ENCODE results near the gene GPBP1.
"Not testable (repeated sequence)": the region's sequence is repeated elsewhere in the genome, so short reads cannot be mapped to it uniquely, and the experiment has no call there.

GPBP1 gene

GRCh38 chr5:57173319-57174127 lies at the start of gene GPBP1:
GPBP1 (plus strand) TSS chr5:57174059; CDS start chr5:57214131, 40,072 bp downstream.
- DNase-seq: peak; percentile 98 to 99

GRCh38 chr5:57128325-57128724 lies 45.5 kb upstream of the GPBP1 start:
- DNase-seq: no peak

GRCh38 chr5:57133574-57133973 lies 40.3 kb upstream of the GPBP1 start:
- no peak for DNase-seq

GRCh38 chr5:57137401-57137800 lies 36.5 kb upstream of the GPBP1 start:
- DNase-seq: no peak

- DNase-seq: no peak
These were observed 21.5 kb upstream of the GPBP1 start for GRCh38 chr5:57152316-57152715.

GRCh38 chr5:57155033-57155432 lies 18.8 kb upstream of the GPBP1 start:
- no peak for DNase-seq

GRCh38 chr5:57157131-57157530 lies 16.7 kb upstream of the GPBP1 start:
- no peak for DNase-seq

GRCh38 chr5:57157666-57158065 lies 16.2 kb upstream of the GPBP1 start:
- DNase-seq: no peak

- no peak for DNase-seq
These were observed 10.3 kb upstream of the GPBP1 start for GRCh38 chr5:57163553-57164006.

GRCh38 chr5:57164124-57164523 lies 9.7 kb upstream of the GPBP1 start:
- DNase-seq: no peak

GRCh38 chr5:57165171-57165570 lies 8.7 kb upstream of the GPBP1 start:
- DNase-seq: not testable (repeated sequence)

- no peak for DNase-seq
These were observed 7.6 kb upstream of the GPBP1 start for GRCh38 chr5:57166276-57166675.

GRCh38 chr5:57167201-57167600 lies 6.7 kb upstream of the GPBP1 start:
- DNase-seq: no peak

- DNase-seq: not testable (repeated sequence)
These were observed 3.7 kb upstream of the GPBP1 start for GRCh38 chr5:57170116-57170515.

GRCh38 chr5:57171816-57172465 lies 1.9 kb upstream of the GPBP1 start:
- DNase-seq: peak; percentile 22

GRCh38 chr5:57172466-57173318 lies 1.2 kb upstream of the GPBP1 start:
- peak in 1 of 2 donors; percentile 8 for DNase-seq

GRCh38 chr5:57174128-57174889 lies 450 bp downstream of the GPBP1 start:
- no peak for DNase-seq

- no peak for DNase-seq
These were observed 1.1 kb downstream of the GPBP1 start for GRCh38 chr5:57174890-57175510.

- peak; percentile 17 to 29 for DNase-seq
These were observed 1.9 kb downstream of the GPBP1 start for GRCh38 chr5:57175551-57176309.

GRCh38 chr5:57176350-57176857 lies 2.5 kb downstream of the GPBP1 start:
- no peak for DNase-seq
